Upper lobe of left lung (tissue), 6 donors: ENCODE measurements around the gene PAK2. TPM values are rescaled to one million over a fixed set of nuclear protein-coding genes. Genes with fewer than 3 reads are reported as not detected.
A peak's percentile ranks its signal among the peaks of the same experiment; 100 is the strongest.

Experiments used
- ATAC-seq, 2 donors: fragments of 200-7000 bp; cut with Tn5 transposase; one replicate each; pipeline ENCODE4 v1.9.1; 2022; ENCODE audit warnings: mild to moderate bottlenecking in 2 of 2, moderate library complexity in 2 of 2; ENCODE audit not compliant: low FRiP score in 2 of 2
- DNase-seq, 2 donors: peaks; one replicate each; pipeline ENCODE4 v3.0.0-alpha.2; 2019 to 2020
- H3K27ac ChIP-seq, 4 donors: fragments of 200-600 bp; sonication (generic); one replicate each; pipeline ENCODE4 v1.5.1; 2016 to 2019
- H3K27me3 ChIP-seq, 4 donors: fragments of 200-600 bp; sonication (generic); one replicate each; pipeline ENCODE4 v1.5.1; 2017 to 2019
- H3K36me3 ChIP-seq, 4 donors: fragments of 200-600 bp; sonication (generic); one replicate each; pipeline ENCODE4 v1.5.1; 2016 to 2019
- H3K4me1 ChIP-seq, 4 donors: fragments of 200-600 bp; sonication (generic); one replicate each; pipeline ENCODE4 v1.5.1; 2018 to 2019
- H3K4me3 ChIP-seq, 4 donors: fragments of 200-600 bp; sonication (generic); one replicate each; pipeline ENCODE4 v1.5.1; 2017 to 2019; ENCODE audit warnings: mild to moderate bottlenecking in 2 of 4, moderate library complexity in 1 of 4
- H3K9me3 ChIP-seq, 4 donors: fragments of 200-600 bp; sonication (generic); one replicate each; pipeline ENCODE4 v1.5.1; 2018 to 2019
- CTCF ChIP-seq, 6 experiments: fragments of 450-650 bp in 4 of 6; fragments of 200-600 bp in 2 of 6; sonication (generic) in 2 of 6; IDR thresholded peaks; one replicate each; pipeline ENCODE4 v1.5.1; 2016 to 2019; ENCODE audit warnings: antibody characterized with exemption in 6 of 6
- EP300 ChIP-seq, 4 donors: sonication (generic); formaldehyde crosslinking; IDR thresholded peaks; one replicate each; pipeline ENCODE4 v1.5.1; 2017; ENCODE audit warnings: antibody characterized with exemption in 4 of 4, control low read depth in 2 of 4
- POLR2A ChIP-seq, 4 donors: fragments of 450-650 bp; IDR thresholded peaks; one replicate each; pipeline ENCODE4 v1.5.1; 2016 to 2017; ENCODE audit warnings: antibody characterized with exemption in 4 of 4, mild to moderate bottlenecking in 2 of 4
- POLR2AphosphoS5 ChIP-seq, 2 donors: sonication (generic); formaldehyde crosslinking; IDR thresholded peaks; one replicate each; pipeline ENCODE4 v1.5.1; 2017; ENCODE audit warnings: antibody characterized with exemption in 2 of 2
- WGBS, 2 donors: methylation state at CpG; one replicate each; pipeline ENCODE4 v1.1.5; 2017 to 2018; 5-methylcytosine and 5-hydroxymethylcytosine counted together
- total RNA-seq, 6 donors: library from RNA; depleted of rRNA in 4 of 6; stranded (reverse); fragments of >200 nt in 4 of 6; gene quantifications; one replicate each; pipeline versions ENCODE4 v1.1.0 to v1.2.1, GENCODE V29; 2016 to 2021
- donor health status: DM: no; HTN: no; CAD: no; lungs with moderate emphysema.
- donor health status: DM: no; HTN: yes; CAD: no; lungs with severe emphysema.

PAK2 gene
- total RNA-seq, 6 donors from 2014 or later: 24.7 to 82.2 (median 60.1) TPM

- WGBS, 2 donors: 92 to 95% methylated on average over 17 of the region's 17 CpGs
- ATAC-seq: peak; percentile 23 to 58
- H3K36me3 ChIP-seq: no peaks in the 10 kb centered on the region
- no peaks in the 10 kb centered on the region for H3K27me3 ChIP-seq
- H3K4me1 ChIP-seq: peaks cover 4 to 6% (median 5%) of the 10 kb centered on the region in 4 donors
- H3K4me3 ChIP-seq: no peak overlapping the region
- peak in 1 of 2 donors; percentile 41 for DNase-seq
- no peak for TF ChIP-seq POLR2AphosphoS5 (IDR thresholded peaks at IDR 0.05)
- H3K27ac ChIP-seq: no peak overlapping the region
- H3K9me3 ChIP-seq: no peaks in the 10 kb centered on the region
These were observed 44.5 kb upstream of the PAK2 start for GRCh38 chr3:196694941-196695848.

- Histone ChIP-seq H3K4me3 (no peak overlapping the region), H3K4me1 (peaks cover 4 to 6% (median 5%) of the 10 kb centered on the region in 4 donors), H3K27ac (no peak overlapping the region), H3K9me3 (no peaks in the 10 kb centered on the region), H3K36me3 (no peaks in the 10 kb centered on the region), H3K27me3 (no peaks in the 10 kb centered on the region)
- no peak for TF ChIP-seq POLR2A (IDR thresholded peaks at IDR 0.05)
- TF ChIP-seq POLR2AphosphoS5 (IDR thresholded peaks at IDR 0.05): no peak
- TF ChIP-seq CTCF (IDR thresholded peaks at IDR 0.05): no peak
- TF ChIP-seq EP300 (IDR thresholded peaks at IDR 0.05): no peak
- 84 to 91% methylated on average over 5 of the region's 5 CpGs for WGBS, 2 donors
- ATAC-seq (no peak), DNase-seq (no peak)
These were observed 43.8 kb upstream of the PAK2 start for GRCh38 chr3:196695849-196696226.

GRCh38 chr3:196697270-196697669 lies 42.4 kb upstream of the PAK2 start:
- TF ChIP-seq CTCF (IDR thresholded peaks at IDR 0.05) (no peak), POLR2AphosphoS5 (IDR thresholded peaks at IDR 0.05) (no peak), EP300 (IDR thresholded peaks at IDR 0.05) (no peak), POLR2A (IDR thresholded peaks at IDR 0.05) (no peak)
- Histone ChIP-seq H3K4me1 (peaks cover 4 to 6% (median 5%) of the 10 kb centered on the region in 4 donors), H3K9me3 (no peaks in the 10 kb centered on the region), H3K27ac (no peak overlapping the region), H3K27me3 (no peaks in the 10 kb centered on the region), H3K4me3 (no peak overlapping the region), H3K36me3 (no peaks in the 10 kb centered on the region)
- 84 to 94% methylated on average over 5 of the region's 5 CpGs for WGBS, 2 donors
- DNase-seq (no peak), ATAC-seq (no peak)

DNA sequence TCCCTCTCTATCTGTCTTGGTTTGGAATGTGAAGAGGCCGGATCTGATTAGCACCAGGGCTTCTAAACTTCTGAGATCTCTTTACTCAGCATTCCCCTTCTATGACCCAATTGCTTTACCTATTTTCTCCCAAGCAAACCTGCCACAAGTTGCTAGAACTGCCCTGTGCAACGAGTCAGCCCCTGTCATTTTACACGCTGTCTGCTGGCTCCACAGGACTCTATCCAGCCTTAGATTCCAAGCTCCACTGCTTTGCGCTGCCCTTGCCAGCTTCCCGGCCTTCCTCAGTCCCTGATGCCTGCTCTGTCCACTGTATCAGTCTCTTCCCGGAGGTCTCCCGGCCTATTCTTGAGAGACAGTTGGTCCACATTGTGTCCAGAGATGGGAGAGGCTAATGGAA lies 39.9 kb upstream of the PAK2 start:
- Histone ChIP-seq H3K27me3 (no peaks in the 10 kb centered on the region), H3K4me1 (no peaks in the 10 kb centered on the region), H3K36me3 (no peaks in the 10 kb centered on the region), H3K27ac (no peak overlapping the region), H3K4me3 (no peak overlapping the region), H3K9me3 (no peaks in the 10 kb centered on the region)
- 81 to 83% methylated on average over 7 of the region's 7 CpGs for WGBS, 2 donors
- ATAC-seq (no peak), DNase-seq (no peak)
- TF ChIP-seq CTCF (IDR thresholded peaks at IDR 0.05): no peak
- TF ChIP-seq POLR2AphosphoS5 (IDR thresholded peaks at IDR 0.05): no peak
- TF ChIP-seq EP300 (IDR thresholded peaks at IDR 0.05): no peak
- no peak for TF ChIP-seq POLR2A (IDR thresholded peaks at IDR 0.05)

DNA sequence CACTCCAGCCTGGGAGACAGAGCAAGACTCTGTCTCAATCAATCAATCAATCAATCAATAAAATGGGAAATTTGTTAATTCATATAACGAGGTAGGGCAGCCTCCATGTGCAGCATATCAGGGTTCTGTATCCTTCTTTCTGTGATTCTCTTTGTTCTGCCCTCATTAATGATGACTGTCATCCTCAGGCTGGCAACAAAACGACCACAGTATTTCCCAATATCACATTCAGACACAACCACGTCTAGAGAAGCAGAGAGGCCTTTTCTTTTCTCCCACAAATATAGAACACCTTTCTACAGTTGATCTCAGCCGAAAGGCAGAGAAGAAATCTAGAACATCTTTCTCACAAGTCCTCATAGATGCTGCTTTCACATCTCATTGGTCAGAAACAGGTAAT lies 38.9 kb upstream of the PAK2 start:
- Histone ChIP-seq H3K27me3 (no peaks in the 10 kb centered on the region), H3K4me1 (peaks cover 0 to under 1% (median 0%) of the 10 kb centered on the region in 4 donors), H3K4me3 (no peak overlapping the region), H3K36me3 (no peaks in the 10 kb centered on the region), H3K27ac (no peak overlapping the region), H3K9me3 (no peaks in the 10 kb centered on the region)
- no peak for ATAC-seq
- DNase-seq: no peak
- no peak for TF ChIP-seq POLR2AphosphoS5 (IDR thresholded peaks at IDR 0.05)
- no peak for TF ChIP-seq EP300 (IDR thresholded peaks at IDR 0.05)
- TF ChIP-seq POLR2A (IDR thresholded peaks at IDR 0.05): no peak
- no peak for TF ChIP-seq CTCF (IDR thresholded peaks at IDR 0.05)
- 74 to 78% methylated on average over 4 of the region's 4 CpGs for WGBS, 2 donors
